Activated naive CD8-positive, alpha-beta T cell treated with anti-CD3 and anti-CD28 coated beads, Interleukin-2, amount 50 U/mL, for 16 hours (primary cell): ENCODE measurements around the gene SAE1.

Experiments
- DNase-seq: peaks from one replicate; pipeline ENCODE4 v3.0.0-alpha.2; 2020; ENCODE audit warnings: low read depth, low spot score

The SAE1 gene

GRCh38 chr19:47158879-47159503, 28.4 kb downstream of the SAE1 start:
- no peak for DNase-seq

- no peak for DNase-seq
Measured at GRCh38 chr19:47161876-47162489, 31.3 kb downstream of the SAE1 start.

DNA sequence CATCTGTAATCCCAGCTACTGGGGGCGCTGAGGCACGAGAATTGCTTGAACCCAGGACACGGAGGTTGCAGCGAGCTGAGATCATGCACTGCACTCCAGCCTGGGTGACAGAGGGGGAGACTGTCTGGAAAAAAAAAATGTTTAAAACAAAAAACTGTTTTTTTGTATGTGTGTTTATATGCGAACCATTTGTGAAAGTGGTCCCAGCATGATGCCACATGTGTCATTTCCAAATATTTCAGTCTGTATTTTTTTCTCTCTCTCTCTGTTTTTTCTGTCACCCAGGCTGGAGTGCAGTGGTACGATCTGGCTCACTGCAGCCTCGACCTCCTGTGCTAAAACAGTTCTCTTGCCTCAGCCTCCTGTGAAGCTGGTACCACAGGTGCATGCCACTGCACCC, 37.4 kb downstream of the SAE1 start:
- DNase-seq = no peak

GRCh38 chr19:47172666-47173455, 42.2 kb downstream of the SAE1 start:
- no peak for DNase-seq

GRCh38 chr19:47176071-47176626, 45.5 kb downstream of the SAE1 start:
- no peak for DNase-seq

DNA sequence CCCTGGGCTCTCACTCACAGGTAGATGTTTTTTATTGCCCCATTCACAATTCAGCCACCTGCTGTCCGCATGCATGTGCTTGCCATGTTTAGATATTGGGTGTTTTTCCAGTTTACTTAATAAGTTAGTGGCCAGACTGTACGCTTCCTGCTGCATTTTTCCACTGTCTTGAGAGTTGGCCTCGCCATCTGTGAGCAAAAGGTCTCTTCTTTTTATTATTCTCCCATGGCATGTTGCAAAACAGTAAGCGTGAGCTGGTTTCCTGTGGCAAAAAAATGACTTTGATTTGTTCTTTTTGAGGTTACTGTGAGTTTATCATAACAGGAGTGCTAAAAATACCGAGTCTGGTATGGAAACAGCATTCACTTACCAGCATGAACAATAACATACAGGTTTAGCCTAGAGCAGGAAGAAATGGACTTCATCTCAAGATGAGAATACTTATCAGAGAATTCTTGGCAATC, 46.0 kb downstream of the SAE1 start:
- no peak for DNase-seq

DNA sequence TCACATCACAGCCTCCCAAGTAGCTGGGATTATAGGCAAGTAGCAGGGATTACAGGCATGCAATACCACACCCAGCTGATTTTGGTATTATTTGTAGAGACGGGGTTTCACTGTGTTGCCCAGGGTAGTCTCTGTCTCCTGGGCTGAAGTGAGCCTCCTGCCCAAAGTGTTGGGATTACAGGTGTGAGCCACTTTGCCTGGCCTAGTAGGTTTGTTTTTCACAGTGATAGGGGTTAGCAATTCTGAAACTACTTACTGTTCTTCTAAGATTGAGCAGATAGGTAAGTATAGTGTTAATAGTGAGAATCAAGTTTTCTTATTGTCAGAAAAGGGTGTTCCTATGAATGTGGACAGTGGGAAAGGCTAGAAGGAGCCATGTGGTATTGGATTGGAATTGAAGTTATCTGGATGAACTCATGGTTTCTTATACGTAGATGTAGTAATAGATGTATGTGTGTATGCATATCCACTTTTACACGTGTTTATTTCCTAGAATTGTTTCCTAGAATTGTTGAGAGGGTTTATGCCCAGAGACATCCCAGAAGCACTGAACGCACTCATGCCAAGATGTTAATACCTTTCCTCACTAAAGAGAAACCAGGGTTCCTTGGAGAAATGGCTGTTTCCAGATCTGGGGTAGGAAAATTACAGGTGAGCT, 49.1 kb downstream of the SAE1 start:
- DNase-seq = no peak

DNA sequence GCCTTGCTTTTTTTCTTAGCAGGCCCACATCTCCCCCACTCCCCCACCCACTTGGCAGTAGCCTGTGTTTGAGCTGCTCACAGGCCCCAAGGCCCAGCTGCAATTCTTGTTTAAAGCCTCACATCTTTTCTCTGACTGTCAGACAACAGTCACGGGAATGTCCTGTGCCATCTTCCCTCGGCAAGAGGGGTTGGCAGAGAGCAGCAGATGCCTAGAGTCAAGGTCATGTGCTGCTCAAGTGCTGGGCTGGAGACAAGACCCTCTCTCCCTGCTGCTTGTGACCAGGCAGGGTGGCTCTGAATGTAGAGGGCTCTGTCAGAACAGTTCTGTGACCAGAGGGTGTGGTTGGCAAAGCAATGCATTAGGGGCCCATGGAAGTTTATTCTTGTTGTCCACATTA, 53.0 kb downstream of the SAE1 start:
- no peak for DNase-seq

GRCh38 chr19:47186446-47187334, 56.1 kb downstream of the SAE1 start:
- DNase-seq = peak; percentile 80

DNA sequence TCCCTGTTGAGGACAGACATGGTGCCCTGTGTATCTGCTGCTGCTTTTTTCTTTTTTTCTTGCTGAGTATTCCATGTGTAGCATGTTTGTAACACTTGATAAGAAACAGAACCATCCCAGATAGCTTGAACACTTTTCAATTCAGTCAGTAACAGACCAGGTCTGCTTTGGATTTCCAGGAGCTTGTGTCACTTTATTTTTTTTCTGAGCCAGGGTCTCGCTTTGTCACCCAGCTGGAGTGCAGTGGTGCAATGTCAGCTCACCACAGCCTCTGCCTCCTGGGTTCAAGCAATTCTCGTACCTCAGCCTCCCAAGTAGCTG, 56.7 kb downstream of the SAE1 start:
- DNase-seq = no peak

GRCh38 chr19:47187797-47188196, 57.2 kb downstream of the SAE1 start:
- no peak for DNase-seq

DNA sequence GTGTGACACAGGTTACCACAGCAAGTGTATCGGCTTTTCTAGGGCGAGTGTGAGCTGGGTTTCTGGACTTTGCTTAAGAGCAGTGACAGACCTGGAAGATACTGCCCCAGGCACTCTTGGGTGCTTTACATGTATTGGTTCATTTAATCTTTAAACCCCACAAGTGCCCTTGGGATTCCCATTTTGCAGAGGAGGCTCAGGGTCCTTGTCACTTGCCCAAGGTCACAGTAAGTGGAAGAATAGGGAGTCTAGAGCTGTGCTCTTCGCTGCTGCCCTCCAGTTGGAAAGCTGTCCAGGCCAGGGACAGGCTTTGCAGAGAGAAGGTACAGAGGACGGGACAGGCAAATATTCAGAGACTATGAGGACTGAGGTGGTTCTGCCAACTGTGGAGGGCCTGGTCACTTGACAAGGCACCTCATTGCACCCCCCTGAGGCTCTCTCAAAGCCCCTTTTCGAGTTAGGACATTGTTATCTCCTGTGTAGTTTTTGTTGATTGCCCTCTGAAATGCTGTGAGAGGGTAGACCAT, 57.9 kb downstream of the SAE1 start:
- no peak for DNase-seq

DNA sequence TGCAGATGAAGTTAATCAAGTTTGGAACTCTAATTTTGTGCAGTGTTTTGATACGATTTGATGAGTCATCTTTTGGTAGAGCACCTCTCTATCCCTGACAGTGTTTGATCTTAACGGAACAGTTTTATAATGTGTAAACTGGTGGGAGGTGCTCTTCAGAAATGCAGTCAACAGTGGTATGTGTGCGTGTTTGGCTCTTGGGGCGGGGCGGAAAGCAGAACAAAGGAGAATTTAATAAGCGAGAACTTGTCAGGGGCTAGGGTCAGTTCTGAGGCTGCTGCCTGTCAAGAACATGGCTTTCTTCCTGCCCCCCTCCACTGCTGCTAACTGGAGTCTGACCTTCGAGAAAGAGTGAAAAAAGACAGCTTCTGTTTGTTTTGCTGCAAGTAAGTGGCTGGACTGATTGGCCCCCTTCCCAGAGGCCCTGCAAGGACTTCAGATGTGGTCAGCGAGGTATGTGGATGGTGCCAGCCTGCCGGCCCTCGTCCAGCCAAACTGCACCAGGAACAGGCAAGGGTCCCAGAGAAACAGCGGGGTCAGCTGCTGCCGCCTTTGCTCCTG, 59.6 kb downstream of the SAE1 start:
- peak; percentile 52 for DNase-seq

GRCh38 chr19:47195434-47195833, 64.8 kb downstream of the SAE1 start:
- no peak for DNase-seq

GRCh38 chr19:47197141-47197540, 66.5 kb downstream of the SAE1 start:
- no peak for DNase-seq

DNA sequence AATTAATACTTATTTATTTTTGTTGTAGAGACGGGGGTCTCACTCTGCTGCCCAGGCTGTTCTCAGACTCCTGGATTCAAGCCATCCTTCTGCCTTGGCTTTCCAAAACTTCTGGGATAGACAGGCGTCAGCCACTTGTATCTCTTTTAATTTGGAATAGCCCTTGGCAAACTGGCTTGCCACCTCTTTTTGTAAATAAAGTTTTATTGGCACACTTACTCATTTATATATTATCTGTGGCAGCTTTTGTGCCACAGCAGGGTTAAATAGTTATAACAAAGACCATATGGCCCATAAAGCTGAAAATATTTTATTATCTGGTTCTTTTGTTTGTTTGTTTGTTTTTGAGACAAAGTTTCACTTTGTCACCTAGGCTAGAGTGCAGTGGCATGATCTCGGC, 69.9 kb downstream of the SAE1 start:
- no peak for DNase-seq

GRCh38 chr19:47203254-47203653, 72.6 kb downstream of the SAE1 start:
- no peak for DNase-seq

- no peak for DNase-seq
Measured at GRCh38 chr19:47209319-47210179, 78.9 kb downstream of the SAE1 start.

GRCh38 chr19:47210180-47210490, 79.5 kb downstream of the SAE1 start:
- no peak for DNase-seq
